ENCODE data around the gene WWC2.
"Not testable (repeated sequence)": the region's sequence is repeated elsewhere in the genome, so short reads cannot be mapped to it uniquely, and the experiment has no call there.

The WWC2 gene

DNA sequence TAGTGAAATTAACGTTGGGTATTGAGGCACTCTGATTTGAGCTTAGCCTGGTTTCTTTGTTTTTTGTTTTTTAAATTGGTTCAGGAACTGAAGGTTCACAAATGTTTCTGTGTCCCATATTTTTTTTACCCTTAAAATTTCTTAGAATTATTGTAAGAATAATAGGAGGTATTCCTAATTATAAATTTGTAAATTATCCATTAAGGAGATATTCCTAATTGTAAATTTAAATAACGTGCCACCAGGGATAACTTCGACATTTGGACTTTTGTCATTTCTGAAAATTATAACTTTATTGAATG is 1.2 kb downstream of the WWC2 start:
- no peak for DNase-seq (ENCODE audit: low read depth in 1 of 2, low spot score in 1 of 2)

DNA sequence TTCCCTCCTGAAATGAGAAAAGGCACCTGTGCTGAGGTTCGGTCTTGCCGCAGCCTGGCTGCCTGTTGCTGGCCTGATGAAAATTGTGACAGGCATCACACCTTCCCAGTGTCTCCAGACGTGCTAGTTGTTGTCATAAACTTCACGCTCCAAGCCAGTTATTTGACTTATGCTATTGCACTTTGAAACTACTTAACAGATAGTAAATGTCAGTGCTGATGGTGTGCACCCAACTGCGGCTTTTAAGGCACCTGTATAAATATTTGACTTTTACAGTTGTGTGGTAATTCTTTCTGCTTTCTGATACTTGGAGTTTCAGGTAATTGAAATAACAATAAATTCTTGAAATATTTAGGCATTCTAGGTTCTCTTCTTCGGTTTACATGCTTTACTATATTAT is 1.8 kb downstream of the WWC2 start:
- no peak for DNase-seq (ENCODE audit: low read depth in 1 of 2, low spot score in 1 of 2)

DNA sequence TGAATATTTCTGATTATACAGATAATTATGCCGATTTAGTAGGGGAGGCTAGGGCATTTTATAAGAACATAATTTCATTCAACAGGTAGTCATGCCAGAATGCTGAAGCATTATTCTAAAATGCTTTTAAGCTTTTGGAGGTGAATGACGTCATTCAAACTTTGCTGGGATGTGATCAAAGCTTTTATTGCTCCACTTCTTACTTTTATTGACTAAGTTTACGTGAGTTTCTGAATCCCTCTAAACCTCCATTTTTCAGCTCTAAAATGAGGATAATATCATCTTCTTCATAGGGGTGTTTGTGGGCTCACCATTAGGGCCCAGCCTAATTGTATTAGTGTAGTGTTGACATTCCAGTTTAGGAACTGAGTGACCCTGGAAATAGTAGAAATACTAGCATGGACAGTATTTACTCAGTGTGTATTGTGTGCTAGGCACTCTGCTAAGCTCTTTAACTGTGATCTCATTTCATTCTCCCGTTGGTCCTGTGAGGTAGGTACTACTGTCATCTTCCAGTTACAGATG is 3.0 kb downstream of the WWC2 start:
- no peak for DNase-seq (ENCODE audit: low read depth in 1 of 2, low spot score in 1 of 2)

DNA sequence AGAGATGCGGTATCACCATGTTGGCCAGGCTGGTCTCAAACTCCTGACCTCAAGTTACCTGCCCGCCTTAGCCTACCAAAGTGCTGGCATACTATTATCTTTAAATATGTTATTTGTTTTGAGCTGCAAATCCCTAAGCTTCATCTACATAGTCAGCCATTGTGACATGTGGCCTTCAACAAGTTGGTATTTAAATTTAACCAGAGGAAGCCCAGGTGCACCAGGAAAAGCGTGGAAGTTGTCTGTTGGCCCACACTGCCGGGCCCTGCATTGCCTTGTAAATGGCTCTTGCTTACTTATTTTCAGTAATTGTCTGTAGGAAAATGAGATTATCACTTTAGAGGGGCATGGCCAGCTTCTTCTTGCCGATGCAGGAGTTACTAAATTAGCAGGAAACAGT is 6.0 kb downstream of the WWC2 start:
- DNase-seq (ENCODE audit: low read depth in 1 of 2, low spot score in 1 of 2) = no peak

DNA sequence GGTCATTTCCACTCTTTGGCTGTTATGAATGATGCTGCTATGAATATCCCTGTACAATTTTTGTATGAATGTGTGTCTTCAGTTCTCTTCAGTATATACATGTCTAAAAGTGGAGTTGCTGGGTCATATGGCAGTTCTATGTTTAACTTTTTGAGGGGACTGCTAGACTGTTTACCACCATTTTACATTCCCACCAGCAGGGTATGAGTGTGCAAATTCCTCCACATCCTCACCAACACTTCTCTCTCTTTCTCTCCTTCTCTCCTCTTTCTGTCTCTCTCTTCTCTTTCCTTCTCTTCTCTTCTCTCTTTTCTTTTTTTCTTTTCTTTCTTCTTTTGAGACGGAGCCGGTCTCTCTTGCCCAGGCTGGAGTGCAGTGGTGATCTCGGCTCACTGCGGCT is 7.8 kb downstream of the WWC2 start:
- DNase-seq (ENCODE audit: low read depth in 1 of 2, low spot score in 1 of 2) = no peak

DNA sequence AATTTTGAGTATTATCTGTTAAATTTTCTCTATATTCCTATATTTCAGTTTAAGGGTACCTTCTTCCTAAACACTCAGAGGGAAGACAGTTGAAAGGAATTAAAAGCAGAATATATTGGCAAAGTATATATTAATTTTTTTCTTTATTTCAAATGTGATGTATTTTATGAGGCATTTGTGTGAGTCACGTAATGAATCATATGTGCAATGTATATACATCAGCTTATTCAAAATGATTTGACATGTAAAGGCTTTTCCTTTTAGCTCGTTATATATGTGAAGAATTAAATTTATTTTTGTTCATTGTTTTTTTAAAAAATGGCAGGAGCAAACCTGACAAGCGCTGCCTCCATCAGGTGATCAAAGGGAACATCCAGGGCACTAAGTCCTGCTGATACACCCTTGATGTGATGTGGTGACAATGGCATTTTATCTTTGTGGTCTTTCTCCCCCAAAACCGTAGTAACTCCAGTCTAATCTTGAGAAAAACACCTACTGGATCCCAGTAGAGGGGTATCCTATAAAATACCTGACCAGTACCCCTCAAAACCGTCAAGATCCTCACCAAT is 8.9 kb downstream of the WWC2 start:
- DNase-seq (ENCODE audit: low read depth in 1 of 2, low spot score in 1 of 2) = no peak

DNA sequence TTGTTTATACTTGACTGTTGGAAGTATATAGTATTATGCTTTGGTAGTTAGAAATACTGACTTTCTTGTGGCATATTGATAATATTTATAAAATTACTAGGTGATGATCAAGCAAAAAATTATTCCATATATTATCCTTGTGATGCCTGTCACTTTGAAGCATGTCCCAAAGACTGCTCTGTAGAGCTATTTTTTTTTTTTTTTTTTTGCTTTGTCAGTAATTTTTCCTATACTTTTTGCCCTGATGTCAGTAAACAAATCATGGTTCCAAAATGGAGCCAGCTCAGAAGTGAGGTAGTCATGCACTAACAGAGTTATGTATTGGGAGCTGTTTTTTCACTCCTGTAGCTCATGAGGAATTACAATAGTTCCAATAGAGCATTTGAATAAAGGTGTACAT is 11.2 kb downstream of the WWC2 start:
- no peak for DNase-seq (ENCODE audit: low read depth in 1 of 2, low spot score in 1 of 2)

DNA sequence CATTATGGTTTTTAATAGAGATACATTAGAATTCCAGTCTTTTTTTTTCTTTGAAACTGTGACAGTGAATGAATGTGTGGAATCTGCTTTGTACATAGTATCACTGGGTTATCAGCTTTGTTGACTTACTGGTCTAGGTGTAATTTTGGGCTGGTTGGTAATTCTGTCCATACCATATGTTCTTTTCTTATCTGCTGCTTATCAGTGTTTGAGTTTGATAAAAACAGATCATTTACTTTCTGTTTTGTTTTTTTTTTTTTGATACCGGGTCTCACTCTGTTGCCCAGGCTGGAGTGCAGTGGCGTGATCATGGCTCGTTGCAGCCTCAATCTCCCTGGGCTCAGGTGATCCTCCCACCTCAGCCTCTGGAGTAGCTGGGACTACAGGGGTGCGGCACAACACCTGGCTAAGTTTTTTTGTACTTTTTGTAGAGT is 12.4 kb downstream of the WWC2 start:
- DNase-seq (ENCODE audit: low read depth in 1 of 2, low spot score in 1 of 2) = no peak

DNA sequence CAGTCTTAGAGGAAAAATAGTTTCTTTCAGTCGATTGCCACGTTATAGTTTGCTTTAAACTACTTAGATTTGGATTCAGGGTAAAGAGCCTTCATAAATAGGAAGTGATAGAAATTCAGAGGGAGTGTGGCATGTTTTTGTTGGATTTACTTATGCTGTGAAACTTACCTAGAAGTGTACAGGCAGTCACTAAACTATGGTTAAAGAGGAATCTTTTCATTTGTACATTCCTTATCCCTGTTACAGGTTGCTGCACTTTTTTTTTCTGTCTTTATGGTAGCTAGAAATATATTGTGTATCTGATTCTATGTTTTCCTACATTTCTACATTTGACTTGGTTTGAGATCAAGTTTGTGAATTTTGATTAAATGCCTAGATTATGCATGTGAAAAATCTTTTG is 19.1 kb downstream of the WWC2 start:
- DNase-seq (ENCODE audit: low read depth in 1 of 2, low spot score in 1 of 2) = no peak

DNA sequence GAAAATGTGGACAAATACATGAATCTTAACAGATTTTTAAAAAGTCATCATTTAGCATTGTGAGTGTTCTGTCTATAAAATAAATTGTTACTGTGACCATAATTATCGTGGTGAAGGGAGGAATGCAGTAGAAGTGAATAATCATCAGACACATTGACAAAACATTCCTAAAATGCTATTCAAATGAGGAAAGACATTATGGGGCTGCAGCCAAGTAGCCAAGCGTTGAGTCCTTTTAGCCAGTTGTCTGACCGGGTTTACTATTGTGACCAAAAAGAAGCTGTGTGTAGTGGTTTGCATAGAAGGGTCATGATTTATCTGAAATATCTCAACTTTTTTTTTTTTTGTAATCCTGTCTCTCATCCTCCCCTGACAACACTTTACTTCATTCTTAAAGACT is 19.5 kb downstream of the WWC2 start:
- DNase-seq (ENCODE audit: low read depth in 1 of 2, low spot score in 1 of 2) = no peak

DNA sequence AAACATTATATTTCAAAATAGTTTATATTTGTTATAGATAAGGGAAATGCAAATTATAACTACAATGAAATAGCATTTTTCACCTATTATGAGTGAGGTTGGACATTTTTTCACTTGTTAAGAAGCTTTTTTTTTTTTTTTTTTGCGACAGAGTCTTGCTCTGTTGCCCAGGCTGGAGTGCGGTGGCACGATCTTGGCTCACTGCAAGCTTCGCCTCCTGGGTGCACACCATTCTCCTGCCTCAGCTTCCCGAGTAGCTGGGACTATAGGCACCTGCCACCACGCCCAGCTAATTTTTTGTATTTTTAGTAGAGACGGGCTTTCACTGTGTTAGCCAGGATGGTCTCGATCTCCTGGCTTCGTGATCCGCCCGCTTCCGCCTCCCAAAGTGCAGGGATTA is 22.6 kb downstream of the WWC2 start:
- DNase-seq (ENCODE audit: low read depth in 1 of 2, low spot score in 1 of 2) = not testable (repeated sequence)

DNA sequence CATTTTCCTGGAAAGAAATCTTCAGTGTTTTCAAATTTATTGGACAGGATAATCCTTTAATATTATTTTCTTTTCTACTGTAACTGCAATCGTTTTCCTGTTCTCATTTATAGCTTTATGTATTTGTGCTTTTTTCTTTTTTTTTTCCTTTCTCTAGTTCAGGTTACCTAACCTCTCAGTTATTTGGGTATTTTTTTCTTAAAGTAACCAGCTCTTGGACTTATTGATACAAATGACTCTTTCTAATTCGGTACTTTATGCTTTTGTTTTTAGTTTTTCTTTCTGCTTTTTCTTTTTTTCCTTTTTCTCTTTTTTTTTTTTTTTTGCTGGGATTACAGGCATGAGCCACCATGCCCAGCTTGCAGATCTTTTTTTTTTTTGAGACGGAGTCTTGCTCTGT is 25.2 kb downstream of the WWC2 start:
- no peak for DNase-seq (ENCODE audit: low read depth in 1 of 2, low spot score in 1 of 2)

DNA sequence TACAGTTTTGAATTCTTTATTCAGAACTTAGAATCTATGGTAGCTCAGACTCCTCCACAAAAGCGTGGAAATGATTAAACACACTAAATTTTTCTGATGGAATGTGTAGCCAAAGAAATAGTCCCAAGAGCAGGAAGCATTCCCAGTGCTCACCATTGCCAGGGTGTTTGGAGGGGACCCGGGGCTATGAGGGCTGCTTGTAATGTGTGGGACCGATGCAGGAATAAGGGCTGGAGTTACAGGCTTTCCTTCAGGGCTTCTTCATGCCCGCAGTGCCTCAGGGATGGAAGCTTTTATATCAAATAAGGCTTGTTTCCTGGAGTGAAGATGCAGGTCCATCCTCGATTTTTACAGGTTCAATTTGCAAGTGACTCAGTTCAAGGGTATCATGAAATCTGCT is 25.8 kb downstream of the WWC2 start:
- no peak for DNase-seq (ENCODE audit: low read depth in 1 of 2, low spot score in 1 of 2)

DNA sequence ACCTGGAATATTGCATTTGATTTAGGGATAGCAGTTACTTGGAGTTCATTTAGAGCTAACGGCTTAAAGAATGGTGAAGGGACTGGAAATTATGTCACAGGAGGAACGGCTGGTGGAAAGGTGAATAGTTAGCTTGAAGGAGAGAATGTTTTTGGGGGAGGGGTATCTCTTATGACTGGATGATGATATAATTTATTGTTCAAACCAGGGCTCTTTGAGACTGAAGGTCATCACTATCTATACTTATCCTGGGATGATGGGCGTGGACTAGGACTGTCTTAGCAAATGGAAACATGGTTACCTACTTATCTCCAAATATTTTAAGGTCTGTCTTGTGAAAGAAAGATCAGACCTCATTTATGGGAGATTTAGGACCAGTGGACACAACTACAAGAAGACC is 30.1 kb downstream of the WWC2 start:
- no peak for DNase-seq (ENCODE audit: low read depth in 1 of 2, low spot score in 1 of 2)

DNA sequence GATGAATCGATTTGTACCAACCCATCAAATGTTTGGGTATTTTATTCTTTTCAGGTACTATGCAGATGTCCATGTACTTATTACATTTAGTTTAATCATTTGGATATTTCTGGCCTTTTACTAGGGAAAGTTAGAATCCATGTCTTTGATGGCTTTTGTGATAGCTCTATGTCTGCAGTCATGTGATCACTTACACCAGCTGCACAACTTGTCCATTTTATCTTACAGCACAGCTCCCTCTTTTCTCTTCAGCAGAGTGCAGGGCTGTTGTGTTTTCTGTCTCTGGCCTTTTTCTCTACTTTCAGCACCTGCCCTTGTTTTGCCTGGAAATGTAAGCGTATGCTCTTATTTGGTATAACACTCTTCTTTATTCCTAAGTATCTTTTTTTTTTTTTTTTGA is 30.6 kb downstream of the WWC2 start:
- no peak for DNase-seq (ENCODE audit: low read depth in 1 of 2, low spot score in 1 of 2)

DNA sequence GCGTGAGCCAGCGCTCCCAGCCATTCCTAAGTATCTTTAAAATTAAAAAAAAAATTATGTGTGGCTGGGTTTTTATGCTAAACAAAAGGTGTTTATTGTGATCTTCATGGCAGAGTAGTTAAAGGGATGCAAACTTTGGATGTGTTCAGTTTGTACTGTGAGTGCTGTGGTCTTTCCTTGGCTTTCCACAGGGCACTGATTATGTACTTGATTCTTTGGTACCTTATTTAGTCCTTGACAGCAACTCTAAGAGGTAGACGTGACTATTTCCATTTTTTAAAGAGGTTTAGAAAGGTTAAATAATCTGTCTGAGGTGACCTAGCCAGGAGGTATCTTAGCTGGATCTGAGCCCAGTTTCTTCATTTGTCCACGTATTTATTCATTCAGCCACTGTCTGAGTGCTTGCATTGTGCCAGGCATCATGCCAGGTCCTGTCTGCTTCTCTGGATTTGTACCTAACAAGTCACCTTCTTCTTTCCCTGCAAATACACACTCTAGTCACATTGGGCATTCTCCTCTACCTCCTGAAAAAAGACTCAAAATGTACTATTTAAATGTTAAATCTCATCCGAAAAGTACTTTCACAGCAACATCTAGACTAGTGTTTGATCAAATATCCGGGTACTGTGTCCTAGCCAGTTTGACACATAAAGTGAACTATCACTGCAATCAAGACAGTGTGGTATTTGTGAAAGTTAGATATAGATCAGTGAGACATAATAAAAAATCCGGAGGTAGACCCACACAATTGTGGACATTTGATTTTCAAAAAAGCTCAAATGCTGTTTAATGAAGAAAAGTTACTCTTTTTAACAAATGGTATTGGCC is 31.5 kb downstream of the WWC2 start:
- DNase-seq (ENCODE audit: low read depth in 1 of 2, low spot score in 1 of 2) = no peak

DNA sequence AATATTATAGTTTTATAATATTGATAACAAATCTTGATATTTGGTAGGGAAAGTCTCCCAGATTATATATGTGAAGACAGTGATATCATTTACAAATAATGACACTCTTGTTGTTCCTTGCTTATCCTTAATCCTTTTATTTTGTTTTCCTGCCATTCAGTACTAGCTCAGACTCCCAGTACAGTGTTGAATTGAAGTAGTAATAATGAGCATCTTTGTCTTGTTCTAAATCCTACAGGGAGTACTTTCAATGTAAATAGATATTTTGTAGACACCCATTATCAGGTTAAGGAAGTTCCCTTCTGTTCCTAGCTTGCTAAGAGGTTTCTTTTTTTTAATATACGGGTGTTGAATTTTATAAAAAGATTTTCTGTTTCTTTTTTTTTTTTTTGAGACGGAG is 33.0 kb downstream of the WWC2 start:
- DNase-seq (ENCODE audit: low read depth in 1 of 2, low spot score in 1 of 2) = no peak

DNA sequence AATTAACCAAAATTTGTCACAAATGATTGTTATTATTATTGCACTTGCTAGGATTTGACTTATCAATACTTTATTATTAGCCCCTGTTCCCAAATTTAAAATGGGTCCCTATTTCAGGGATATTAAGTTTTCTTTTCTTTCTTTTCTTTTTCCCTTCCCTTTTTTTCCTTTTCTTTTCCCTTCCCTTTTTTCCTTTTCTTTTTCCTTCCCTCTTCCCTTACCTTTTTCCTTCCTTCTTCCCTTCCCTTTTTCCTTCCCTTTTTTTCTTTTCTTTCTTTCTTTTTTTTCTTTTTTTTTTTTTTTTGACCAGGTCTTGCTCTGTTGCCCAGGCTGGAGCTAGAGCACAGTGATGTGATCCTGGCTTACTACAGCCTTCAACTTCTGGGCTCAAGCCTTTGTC is 33.8 kb downstream of the WWC2 start:
- no peak for DNase-seq (ENCODE audit: low read depth in 1 of 2, low spot score in 1 of 2)

DNA sequence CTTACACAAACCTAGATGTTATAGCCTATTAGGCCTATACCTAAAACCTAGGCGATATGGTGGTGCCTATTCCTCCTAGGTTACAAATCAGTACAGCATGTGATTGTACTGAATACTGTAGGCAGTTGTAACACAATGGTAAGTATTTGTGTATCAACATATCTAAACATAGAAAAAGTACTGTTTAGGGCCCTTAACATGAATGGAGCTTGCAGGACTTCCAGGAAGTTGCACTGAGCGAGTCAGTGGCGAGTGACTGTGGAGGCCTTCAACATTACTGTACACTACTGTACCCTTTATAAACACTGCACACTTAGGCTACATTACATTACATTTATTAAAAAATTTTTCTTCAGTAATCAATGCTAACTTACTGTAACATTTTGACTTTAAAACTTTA is 37.8 kb downstream of the WWC2 start:
- no peak for DNase-seq (ENCODE audit: low read depth in 1 of 2, low spot score in 1 of 2)

DNA sequence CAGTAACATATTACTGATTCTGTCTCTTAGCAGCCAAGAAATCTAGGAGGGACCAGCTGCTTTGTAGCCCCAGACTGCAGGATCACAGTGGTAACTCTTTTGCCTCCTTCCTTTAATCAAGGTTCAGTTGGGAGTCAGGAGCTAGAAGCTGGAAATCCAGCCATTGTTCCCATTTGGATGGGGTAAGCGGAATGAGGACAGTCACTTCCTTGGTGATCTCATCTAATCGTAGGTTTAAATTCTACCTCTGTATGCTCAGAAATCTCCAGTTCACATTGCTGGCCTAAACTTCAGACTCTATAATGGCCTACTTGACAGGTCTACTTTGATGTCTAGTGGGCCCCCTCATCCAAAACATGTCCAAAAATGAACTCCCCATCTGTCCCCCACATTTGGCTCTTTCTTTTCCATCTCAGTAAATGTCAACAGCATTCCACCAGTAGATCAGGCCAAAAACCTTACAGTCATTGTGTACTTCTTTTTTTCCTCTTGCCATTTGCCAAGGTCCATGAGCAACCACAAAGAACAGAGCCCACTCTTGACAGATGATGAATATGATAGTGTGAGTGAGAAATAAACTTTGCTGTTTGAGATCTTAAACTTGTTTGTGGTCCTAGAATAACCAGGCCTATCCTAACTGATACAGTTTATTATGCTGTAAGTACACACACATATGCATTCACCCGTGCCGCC is 40.1 kb downstream of the WWC2 start:
- DNase-seq (ENCODE audit: low read depth in 1 of 2, low spot score in 1 of 2) = no peak

DNA sequence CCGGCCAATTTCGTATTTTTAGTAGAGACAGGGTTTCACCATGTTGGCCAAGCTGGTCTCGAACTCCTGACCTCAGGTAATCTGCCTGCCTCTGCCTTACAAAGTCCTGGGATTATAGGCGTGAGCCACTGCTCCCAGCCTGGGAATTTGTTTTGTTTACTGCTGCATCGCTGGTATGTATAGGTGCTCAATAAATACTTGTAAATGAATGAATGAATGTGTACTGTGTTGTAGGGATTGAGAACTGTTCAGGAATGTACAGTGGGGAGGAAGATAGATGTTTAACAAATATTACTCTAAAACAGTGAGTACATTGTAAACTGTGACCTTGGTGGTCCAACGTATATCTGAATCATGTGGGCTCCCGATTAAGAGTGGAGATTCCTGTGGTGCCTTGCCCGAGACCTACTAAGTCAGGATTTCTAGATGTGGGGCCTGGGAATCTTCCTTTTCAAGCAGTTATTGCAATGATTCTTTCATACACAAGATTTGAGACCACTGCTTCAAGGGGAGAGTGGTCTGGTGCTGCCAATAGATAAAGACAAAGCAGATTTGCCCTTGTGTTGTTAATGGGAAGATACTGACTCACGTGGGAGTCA is 41.0 kb downstream of the WWC2 start:
- no peak for DNase-seq (ENCODE audit: low read depth in 1 of 2, low spot score in 1 of 2)

DNA sequence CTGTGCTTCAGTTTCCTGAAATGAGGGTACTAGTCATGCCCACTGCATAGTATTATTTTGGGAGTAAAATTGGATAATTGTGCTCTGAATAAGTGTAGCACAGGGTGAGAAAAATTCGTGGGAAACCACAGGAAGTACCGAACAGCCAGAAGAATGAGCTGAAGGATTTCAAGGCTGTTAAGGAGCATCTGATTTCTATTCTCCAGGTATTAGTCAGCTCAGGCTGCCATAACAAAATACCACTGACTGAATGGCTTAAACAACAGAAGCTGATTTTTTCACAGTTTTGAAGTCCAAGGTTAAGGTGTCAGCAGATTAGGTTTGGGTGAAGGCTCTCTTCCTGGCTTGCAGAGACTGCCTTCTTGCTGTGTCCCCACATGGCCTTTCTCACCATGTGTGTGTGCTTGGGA is 41.9 kb downstream of the WWC2 start:
- DNase-seq (ENCODE audit: low read depth in 1 of 2, low spot score in 1 of 2) = no peak
